HL-60 (cell line): Measurements from ENCODE around the gene TENM4.

Experiments used
- GABPA ChIP-seq: IDR thresholded peaks from 2 replicates; pipeline ENCODE4 v1.6.1; 2012; ENCODE audit warnings: low read depth
- POLR2AphosphoS5 ChIP-seq: IDR thresholded peaks from 2 replicates; pipeline ENCODE4 v1.6.1; 2012; ENCODE audit warnings: low read depth
- TF ChIP-seq, protein P1 (sequence below): IDR thresholded peaks from one replicate; pipeline ENCODE4 v1.5.1; 2011; ENCODE audit warnings: low read length, control low read depth, inconsistent platforms; ENCODE audit not compliant: insufficient read depth
- TF ChIP-seq, protein P2 (sequence below): IDR thresholded peaks from 2 replicates; pipeline ENCODE4 v1.6.1; 2012; ENCODE audit warnings: low read depth; ENCODE audit not compliant: insufficient replicate concordance

GRCh38 chr11:79329561-79329960 lies 111.3 kb downstream of the TENM4 start:
- TF ChIP-seq, protein P1, sequence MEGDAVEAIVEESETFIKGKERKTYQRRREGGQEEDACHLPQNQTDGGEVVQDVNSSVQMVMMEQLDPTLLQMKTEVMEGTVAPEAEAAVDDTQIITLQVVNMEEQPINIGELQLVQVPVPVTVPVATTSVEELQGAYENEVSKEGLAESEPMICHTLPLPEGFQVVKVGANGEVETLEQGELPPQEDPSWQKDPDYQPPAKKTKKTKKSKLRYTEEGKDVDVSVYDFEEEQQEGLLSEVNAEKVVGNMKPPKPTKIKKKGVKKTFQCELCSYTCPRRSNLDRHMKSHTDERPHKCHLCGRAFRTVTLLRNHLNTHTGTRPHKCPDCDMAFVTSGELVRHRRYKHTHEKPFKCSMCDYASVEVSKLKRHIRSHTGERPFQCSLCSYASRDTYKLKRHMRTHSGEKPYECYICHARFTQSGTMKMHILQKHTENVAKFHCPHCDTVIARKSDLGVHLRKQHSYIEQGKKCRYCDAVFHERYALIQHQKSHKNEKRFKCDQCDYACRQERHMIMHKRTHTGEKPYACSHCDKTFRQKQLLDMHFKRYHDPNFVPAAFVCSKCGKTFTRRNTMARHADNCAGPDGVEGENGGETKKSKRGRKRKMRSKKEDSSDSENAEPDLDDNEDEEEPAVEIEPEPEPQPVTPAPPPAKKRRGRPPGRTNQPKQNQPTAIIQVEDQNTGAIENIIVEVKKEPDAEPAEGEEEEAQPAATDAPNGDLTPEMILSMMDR = no peak
- TF ChIP-seq POLR2AphosphoS5 = no peak
- TF ChIP-seq, protein P2, sequence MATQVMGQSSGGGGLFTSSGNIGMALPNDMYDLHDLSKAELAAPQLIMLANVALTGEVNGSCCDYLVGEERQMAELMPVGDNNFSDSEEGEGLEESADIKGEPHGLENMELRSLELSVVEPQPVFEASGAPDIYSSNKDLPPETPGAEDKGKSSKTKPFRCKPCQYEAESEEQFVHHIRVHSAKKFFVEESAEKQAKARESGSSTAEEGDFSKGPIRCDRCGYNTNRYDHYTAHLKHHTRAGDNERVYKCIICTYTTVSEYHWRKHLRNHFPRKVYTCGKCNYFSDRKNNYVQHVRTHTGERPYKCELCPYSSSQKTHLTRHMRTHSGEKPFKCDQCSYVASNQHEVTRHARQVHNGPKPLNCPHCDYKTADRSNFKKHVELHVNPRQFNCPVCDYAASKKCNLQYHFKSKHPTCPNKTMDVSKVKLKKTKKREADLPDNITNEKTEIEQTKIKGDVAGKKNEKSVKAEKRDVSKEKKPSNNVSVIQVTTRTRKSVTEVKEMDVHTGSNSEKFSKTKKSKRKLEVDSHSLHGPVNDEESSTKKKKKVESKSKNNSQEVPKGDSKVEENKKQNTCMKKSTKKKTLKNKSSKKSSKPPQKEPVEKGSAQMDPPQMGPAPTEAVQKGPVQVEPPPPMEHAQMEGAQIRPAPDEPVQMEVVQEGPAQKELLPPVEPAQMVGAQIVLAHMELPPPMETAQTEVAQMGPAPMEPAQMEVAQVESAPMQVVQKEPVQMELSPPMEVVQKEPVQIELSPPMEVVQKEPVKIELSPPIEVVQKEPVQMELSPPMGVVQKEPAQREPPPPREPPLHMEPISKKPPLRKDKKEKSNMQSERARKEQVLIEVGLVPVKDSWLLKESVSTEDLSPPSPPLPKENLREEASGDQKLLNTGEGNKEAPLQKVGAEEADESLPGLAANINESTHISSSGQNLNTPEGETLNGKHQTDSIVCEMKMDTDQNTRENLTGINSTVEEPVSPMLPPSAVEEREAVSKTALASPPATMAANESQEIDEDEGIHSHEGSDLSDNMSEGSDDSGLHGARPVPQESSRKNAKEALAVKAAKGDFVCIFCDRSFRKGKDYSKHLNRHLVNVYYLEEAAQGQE = no peak
- no peak for TF ChIP-seq GABPA
